ENCODE results near the gene CHN2. TPM values are rescaled to one million over a fixed set of nuclear protein-coding genes. Genes with fewer than 3 reads are reported as not detected.

CHN2 gene
- polyA plus RNA-seq, 1 of the 3 experiments (the other 2 are of a cell fraction), result 0.02 TPM

DNA sequence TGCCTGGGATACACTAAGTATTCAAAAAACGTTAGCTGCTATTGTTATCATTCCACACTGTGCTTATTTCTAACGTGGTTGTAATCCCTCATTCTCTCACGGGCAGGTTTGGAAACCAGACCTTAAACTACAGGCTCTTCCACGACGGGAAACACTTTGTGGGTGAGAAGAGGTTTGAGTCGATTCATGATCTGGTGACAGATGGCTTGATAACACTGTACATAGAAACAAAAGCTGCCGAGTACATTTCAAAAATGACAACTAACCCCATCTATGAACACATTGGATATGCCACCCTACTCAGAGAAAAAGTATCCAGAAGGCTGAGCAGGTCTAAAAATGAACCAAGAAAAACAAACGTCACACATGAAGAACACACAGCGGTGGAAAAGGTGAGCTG, 205.9 kb downstream of the CHN2 start (continued):
- no peak for TF ChIP-seq REST (IDR thresholded peaks at IDR 0.05; ENCODE audit: low read depth, low read length)
- no peak for TF ChIP-seq RFX5 (IDR thresholded peaks at IDR 0.05; ENCODE audit: low read length)
- TF ChIP-seq MEF2A (IDR thresholded peaks at IDR 0.05; ENCODE audit: borderline replicate concordance, low read depth), result no peak
- TF ChIP-seq RCOR1 (IDR thresholded peaks at IDR 0.05; ENCODE audit: low read length), result no peak
- no peak for TF ChIP-seq POLR2AphosphoS5 (IDR thresholded peaks at IDR 0.05; ENCODE audit: low read depth, low read length)

DNA sequence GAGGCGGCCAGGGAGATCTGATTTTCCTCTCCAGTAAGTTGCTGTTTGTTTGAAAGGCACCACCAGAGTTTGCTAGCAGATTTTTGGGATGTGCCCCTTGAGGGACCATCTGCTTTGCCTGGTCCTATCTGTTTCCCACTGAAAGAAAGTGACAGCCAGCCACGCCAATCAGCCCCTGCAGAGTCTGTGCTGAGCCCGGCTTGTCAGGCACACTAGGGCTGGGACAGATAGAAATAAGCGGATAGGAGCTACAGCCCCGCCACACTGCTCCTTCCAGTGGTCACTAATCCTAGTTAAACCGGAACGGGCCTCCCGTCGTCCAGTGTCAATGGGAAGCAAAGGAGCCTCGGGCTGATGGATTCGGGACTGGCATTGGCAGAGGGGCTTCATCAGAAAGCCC, 207.2 kb downstream of the CHN2 start:
- WGBS (ENCODE audit: low lambda C conversion rate), result 63% methylated on average over 11 of the region's 11 CpGs
- CTCF ChIA-PET, result interaction anchor here (0.8 to 4.0 kb wide), 5 partner anchors 9 to 480 kb away, joined by 3 to 35 read pairs (median 8); no protein-coding TSS in a partner anchor

More for the DNA sequence above, 207.2 kb downstream of the CHN2 start:
- H3K27ac ChIP-seq (ENCODE audit: low read depth in 2 of 2, low read length in 1 of 2), result no peak overlapping the region
- POLR2A ChIA-PET, result no interaction called here
- H3K9me3 ChIP-seq, result no peaks in the 10 kb centered on the region
- no peak overlapping the region for H3K9ac ChIP-seq
- H3K4me1 ChIP-seq (ENCODE audit: control insufficient read depth in 1 of 2, insufficient read depth in 2 of 2, low read depth in 1 of 2, low read length in 1 of 2), result no peaks in the 10 kb centered on the region; a peak in 1 of 4 replicates
- H3K4me3 ChIP-seq (ENCODE audit: low read depth in 2 of 2, low read length in 1 of 2), result no peak overlapping the region
- no peak for DNase-seq
- H3K4me2 ChIP-seq, result no peak overlapping the region
- no peaks in the 10 kb centered on the region for H3K36me3 ChIP-seq (replicated peaks in 1 of 2; ENCODE audit: control insufficient read depth in 1 of 2, insufficient read depth in 2 of 2, low read length in 1 of 2)
- TF ChIP-seq GATA2 (CRISPR knock-in tag; IDR thresholded peaks at IDR 0.05) (no peak), RXRA (IDR thresholded peaks at IDR 0.05; ENCODE audit: borderline replicate concordance, low read depth) (no peak), PBX3 (IDR thresholded peaks at IDR 0.05) (no peak), RCOR1 (IDR thresholded peaks at IDR 0.05; ENCODE audit: low read length) (no peak), CHD2 (IDR thresholded peaks at IDR 0.05; ENCODE audit: low read length, partially characterized antibody) (no peak), TCF12 (IDR thresholded peaks at IDR 0.05) (no peak), JUND (IDR thresholded peaks at IDR 0.05) (no peak), ELF1 (IDR thresholded peaks at IDR 0.05) (no peak), RFX5 (IDR thresholded peaks at IDR 0.05; ENCODE audit: low read length) (no peak), IRF3 (IDR thresholded peaks at IDR 0.05; ENCODE audit: low read depth, low read length) (no peak), EZH2phosphoT487 (IDR thresholded peaks at IDR 0.05; ENCODE audit: borderline replicate concordance, low read depth) (no peak)
- TF ChIP-seq, protein P1, sequence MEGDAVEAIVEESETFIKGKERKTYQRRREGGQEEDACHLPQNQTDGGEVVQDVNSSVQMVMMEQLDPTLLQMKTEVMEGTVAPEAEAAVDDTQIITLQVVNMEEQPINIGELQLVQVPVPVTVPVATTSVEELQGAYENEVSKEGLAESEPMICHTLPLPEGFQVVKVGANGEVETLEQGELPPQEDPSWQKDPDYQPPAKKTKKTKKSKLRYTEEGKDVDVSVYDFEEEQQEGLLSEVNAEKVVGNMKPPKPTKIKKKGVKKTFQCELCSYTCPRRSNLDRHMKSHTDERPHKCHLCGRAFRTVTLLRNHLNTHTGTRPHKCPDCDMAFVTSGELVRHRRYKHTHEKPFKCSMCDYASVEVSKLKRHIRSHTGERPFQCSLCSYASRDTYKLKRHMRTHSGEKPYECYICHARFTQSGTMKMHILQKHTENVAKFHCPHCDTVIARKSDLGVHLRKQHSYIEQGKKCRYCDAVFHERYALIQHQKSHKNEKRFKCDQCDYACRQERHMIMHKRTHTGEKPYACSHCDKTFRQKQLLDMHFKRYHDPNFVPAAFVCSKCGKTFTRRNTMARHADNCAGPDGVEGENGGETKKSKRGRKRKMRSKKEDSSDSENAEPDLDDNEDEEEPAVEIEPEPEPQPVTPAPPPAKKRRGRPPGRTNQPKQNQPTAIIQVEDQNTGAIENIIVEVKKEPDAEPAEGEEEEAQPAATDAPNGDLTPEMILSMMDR (IDR thresholded peaks at IDR 0.05), result no peak
- H3F3A ChIP-seq (replicated peaks; ENCODE audit: insufficient read depth), result no peaks in the 10 kb centered on the region
- H3K9me2 ChIP-seq, result no peaks in the 10 kb centered on the region
- H2AFZ ChIP-seq (ENCODE audit: low read depth), result no peak overlapping the region
- H3K27me3 ChIP-seq (ENCODE audit: insufficient read depth), result peaks cover 11% of the 10 kb centered on the region; the same call in 1 of the 2 replicates
- no peaks in the 10 kb centered on the region for H4K20me1 ChIP-seq (ENCODE audit: insufficient read depth)
- H3K79me2 ChIP-seq (ENCODE audit: insufficient read depth), result no peaks in the 10 kb centered on the region
